Smooth muscle cell (in vitro differentiated cells): ENCODE results near the gene GSDMA. TPM values are rescaled to one million over a fixed set of nuclear protein-coding genes. Genes with fewer than 3 reads are reported as not detected.

Experiments
- DNase-seq: peaks from one replicate; lab custom pipeline; 2025; ENCODE audit not compliant: unreplicated experiment; lab: John Stamatoyannopoulos, UW
- H2AFZ ChIP-seq: fragments of 200-600 bp; sonication (generic); 2 replicates; pipeline ENCODE4 v1.6.0; 2016; ENCODE audit warnings: antibody characterized with exemption, low read depth, mild to moderate bottlenecking
- H3F3A ChIP-seq: fragments of 200-600 bp; sonication (generic); 2 replicates; pipeline ENCODE4 v1.6.0; 2017; ENCODE audit warnings: antibody characterized with exemption, low read depth
- H3K27ac ChIP-seq: fragments of 200-600 bp; sonication (generic); 2 replicates; pipeline ENCODE4 v1.5.1; 2016; ENCODE audit warnings: low read depth, mild to moderate bottlenecking
- H3K27me3 ChIP-seq: fragments of 200-600 bp; sonication (generic); 2 replicates; pipeline ENCODE4 v1.6.1; 2016; ENCODE audit warnings: low read depth, mild to moderate bottlenecking
- H3K36me3 ChIP-seq: fragments of 200-600 bp; sonication (generic); 2 replicates; pipeline ENCODE4 v1.5.1; 2016; ENCODE audit warnings: low read depth
- H3K4me1 ChIP-seq: fragments of 200-600 bp; sonication (generic); 2 replicates; pipeline ENCODE4 v1.5.1; 2016; ENCODE audit warnings: low read depth
- H3K4me2 ChIP-seq: fragments of 200-600 bp; sonication (generic); 2 replicates; pipeline ENCODE4 v1.6.0; 2016; ENCODE audit warnings: mild to moderate bottlenecking
- H3K4me3 ChIP-seq: fragments of 200-600 bp; sonication (generic); 2 replicates; pipeline ENCODE4 v1.5.1; 2016; ENCODE audit warnings: mild to moderate bottlenecking
- H3K79me2 ChIP-seq: fragments of 200-600 bp; sonication (generic); 2 replicates; pipeline ENCODE4 v1.6.0; 2016; ENCODE audit warnings: low read depth, mild to moderate bottlenecking
- H3K9ac ChIP-seq: fragments of 200-600 bp; sonication (generic); 2 replicates; pipeline ENCODE4 v1.6.0; 2016; ENCODE audit warnings: low read depth
- H3K9me3 ChIP-seq: fragments of 200-600 bp; sonication (generic); replicated peaks from 2 replicates; pipeline ENCODE4 v1.5.1; 2016; ENCODE audit warnings: low read depth
- H4K20me1 ChIP-seq: fragments of 200-600 bp; sonication (generic); 2 replicates; pipeline ENCODE4 v1.6.0; 2016; ENCODE audit warnings: low read depth
- CTCF ChIP-seq: fragments of 200-600 bp; sonication (generic); IDR thresholded peaks from 2 replicates; pipeline ENCODE4 v1.5.1; 2017; ENCODE audit warnings: borderline replicate concordance, mild to moderate bottlenecking, antibody characterized with exemption; ENCODE audit not compliant: insufficient read depth, poor library complexity, severe bottlenecking
- WGBS: methylation state at CpG from one replicate; pipeline ENCODE4 v1.1.7; 2016; ENCODE audit warnings: low lambda C conversion rate; 5-methylcytosine and 5-hydroxymethylcytosine counted together
- polyA plus RNA-seq: library from polyadenylated mRNA; unstranded; fragments of >200 nt; fragmentation: Nextera tagmentation; extraction: Ambion mirVana; gene quantifications from 2 replicates; pipeline ENCODE4 v1.2.1, GENCODE V29; 2016
- total RNA-seq: library from RNA; depleted of rRNA; stranded (reverse); fragments of >200 nt; gene quantifications from 2 replicates; pipeline ENCODE4 v1.2.3, GENCODE V29; 2014

Gene GSDMA
- total and polyA plus RNA-seq, 2 experiments from 2014 or later = 0.31 to 0.50 TPM

- WGBS = 3% methylated on average over 23 of the region's 55 CpGs
- TF ChIP-seq CTCF = no peak
- H3K4me1 ChIP-seq = no peaks in the 10 kb centered on the region
- H4K20me1 ChIP-seq = no peaks in the 10 kb centered on the region
- H3K9ac ChIP-seq = no peak overlapping the region
- no peaks in the 10 kb centered on the region for H3K9me3 ChIP-seq
- H3K27ac ChIP-seq = no peak overlapping the region
- peak; percentile 100 for DNase-seq
- peak overlapping the region; percentile 81 for H3K4me2 ChIP-seq
- H3K4me3 ChIP-seq = peak overlapping the region; percentile 45
- no peaks in the 10 kb centered on the region for H3K27me3 ChIP-seq
- no peaks in the 10 kb centered on the region for H3K36me3 ChIP-seq
- no peaks in the 10 kb centered on the region for H3F3A ChIP-seq
- H2AFZ ChIP-seq = peak overlapping the region; percentile 6
- H3K79me2 ChIP-seq = no peaks in the 10 kb centered on the region
Observed at GRCh38 chr17:39952680-39953470, 9.9 kb upstream of the GSDMA start.

GRCh38 chr17:39953471-39953888 is 9.3 kb upstream of the GSDMA start:
- no peaks in the 10 kb centered on the region for H3K79me2 ChIP-seq
- H3K9me3 ChIP-seq = no peaks in the 10 kb centered on the region
- H2AFZ ChIP-seq = peak overlapping the region; percentile 6
- H3F3A ChIP-seq = no peaks in the 10 kb centered on the region
- peak overlapping the region; percentile 45 for H3K4me3 ChIP-seq
- H4K20me1 ChIP-seq = no peaks in the 10 kb centered on the region
- no peaks in the 10 kb centered on the region for H3K36me3 ChIP-seq
- no peaks in the 10 kb centered on the region for H3K4me1 ChIP-seq
- no peaks in the 10 kb centered on the region for H3K27me3 ChIP-seq
- no peak overlapping the region for H3K9ac ChIP-seq
- H3K27ac ChIP-seq = no peak overlapping the region
- peak overlapping the region; percentile 63 for H3K4me2 ChIP-seq
- DNase-seq = no peak
- no peak for TF ChIP-seq CTCF
- WGBS = 31% methylated on average over 8 of the region's 9 CpGs

- WGBS = 46% methylated on average over 4 of the region's 4 CpGs
- H3F3A ChIP-seq = no peaks in the 10 kb centered on the region
- H3K4me1 ChIP-seq = no peaks in the 10 kb centered on the region
- H3K79me2 ChIP-seq = no peaks in the 10 kb centered on the region
- no peaks in the 10 kb centered on the region for H4K20me1 ChIP-seq
- no peak overlapping the region for H3K9ac ChIP-seq
- H3K4me2 ChIP-seq = no peak overlapping the region
- H3K4me3 ChIP-seq = no peak overlapping the region
- no peak overlapping the region for H3K27ac ChIP-seq
- no peaks in the 10 kb centered on the region for H3K27me3 ChIP-seq
- TF ChIP-seq CTCF = no peak
- H2AFZ ChIP-seq = no peak overlapping the region
- no peak for DNase-seq
- H3K36me3 ChIP-seq = no peaks in the 10 kb centered on the region
- H3K9me3 ChIP-seq = no peaks in the 10 kb centered on the region
Observed at GRCh38 chr17:39954876-39955275, 7.9 kb upstream of the GSDMA start.
